H9 (cell line): ENCODE measurements around the gene LPAR6. TPM values are rescaled to one million over a fixed set of nuclear protein-coding genes. Genes with fewer than 3 reads are reported as not detected.

Experiments used
- DNase-seq: peaks from one replicate; pipeline ENCODE4 v3.0.0-alpha.2; 2017
- H2AFZ ChIP-seq: one replicate; pipeline ENCODE4 v1.6.1; 2013; ENCODE audit warnings: mild to moderate bottlenecking, low read length, control low read depth, moderate library complexity
- H2AK5ac ChIP-seq: 2 replicates; pipeline ENCODE4 v1.6.1; 2013; ENCODE audit warnings: low read length, control low read depth, mixed read lengths; ENCODE audit not compliant: insufficient read length
- H2BK120ac ChIP-seq: one replicate; pipeline ENCODE4 v1.6.1; 2013; ENCODE audit warnings: low read depth, mild to moderate bottlenecking, low read length, control low read depth, inconsistent platforms; ENCODE audit not compliant: poor library complexity, severe bottlenecking
- H2BK12ac ChIP-seq: 2 replicates; pipeline ENCODE4 v1.6.1; 2013; ENCODE audit warnings: low read length, control low read depth, mixed read lengths, low read depth; ENCODE audit not compliant: insufficient read length
- H2BK15ac ChIP-seq: 2 replicates; pipeline ENCODE4 v1.6.1; 2013; ENCODE audit warnings: low read depth, low read length, control low read depth
- H2BK20ac ChIP-seq: one replicate; pipeline ENCODE4 v1.6.1; 2013; ENCODE audit warnings: low read depth, mild to moderate bottlenecking, low read length, control low read depth, inconsistent platforms; ENCODE audit not compliant: poor library complexity, severe bottlenecking
- H2BK5ac ChIP-seq: 2 replicates; pipeline ENCODE4 v1.6.1; 2013; ENCODE audit warnings: low read length, control low read depth, mixed read lengths; ENCODE audit not compliant: insufficient read length
- H3K14ac ChIP-seq: 2 replicates; pipeline ENCODE4 v1.6.1; 2013; ENCODE audit warnings: low read length, control low read depth; ENCODE audit not compliant: insufficient read depth
- H3K18ac ChIP-seq: 2 replicates; pipeline ENCODE4 v1.6.1; 2013; ENCODE audit warnings: low read depth, mild to moderate bottlenecking, mixed read lengths, low read length, control low read depth; ENCODE audit not compliant: insufficient read length
- H3K23ac ChIP-seq: 2 replicates; pipeline ENCODE4 v1.6.1; 2013; ENCODE audit warnings: low read length, control low read depth, mixed read lengths, low read depth; ENCODE audit not compliant: insufficient read length
- H3K23me2 ChIP-seq: 2 replicates; pipeline ENCODE4 v1.6.1; 2013; ENCODE audit warnings: low read depth, mild to moderate bottlenecking, mixed read lengths, low read length, control low read depth; ENCODE audit not compliant: insufficient read length, poor library complexity, severe bottlenecking
- H3K27ac ChIP-seq: 2 replicates; pipeline ENCODE4 v1.5.1; 2013; ENCODE audit warnings: low read length, control low read depth, mixed read lengths, low read depth; ENCODE audit not compliant: insufficient read length
- H3K27me3 ChIP-seq: 2 replicates; pipeline ENCODE4 v1.6.1; 2013; ENCODE audit warnings: low read length, control low read depth, inconsistent platforms; ENCODE audit not compliant: insufficient read depth
- H3K4ac ChIP-seq: 2 replicates; pipeline ENCODE4 v1.6.1; 2013; ENCODE audit warnings: low read depth, mild to moderate bottlenecking, control low read depth, inconsistent platforms, low read length, moderate library complexity
- H3K4me1 ChIP-seq: 2 replicates; pipeline ENCODE4 v1.6.1; 2013; ENCODE audit warnings: low read length, control low read depth, inconsistent platforms; ENCODE audit not compliant: insufficient read depth
- H3K4me2 ChIP-seq: 2 replicates; pipeline ENCODE4 v1.6.1; 2013; ENCODE audit warnings: low read length, control low read depth, mixed read lengths; ENCODE audit not compliant: insufficient read length, insufficient read depth
- H3K56ac ChIP-seq: 2 replicates; pipeline ENCODE4 v1.6.1; 2013; ENCODE audit warnings: low read depth, mild to moderate bottlenecking, mixed read lengths, low read length, control low read depth; ENCODE audit not compliant: insufficient read length
- H3K79me1 ChIP-seq: 2 replicates; pipeline ENCODE4 v1.6.1; 2013; ENCODE audit warnings: low read depth, mild to moderate bottlenecking, moderate library complexity, low read length, control low read depth, inconsistent platforms; ENCODE audit not compliant: insufficient read depth, poor library complexity, severe bottlenecking
- H3K79me2 ChIP-seq: 2 replicates; pipeline ENCODE4 v1.6.1; 2013; ENCODE audit warnings: low read length, control low read depth, inconsistent platforms; ENCODE audit not compliant: insufficient read depth
- H3K9ac ChIP-seq: 2 replicates; pipeline ENCODE4 v1.6.1; 2013; ENCODE audit warnings: low read length, control low read depth, mixed read lengths; ENCODE audit not compliant: insufficient read length; ENCODE audit errors: extremely low read depth
- H3K9me3 ChIP-seq: one replicate; pipeline ENCODE4 v1.6.1; 2013; ENCODE audit warnings: low read depth, low read length, inconsistent platforms; ENCODE audit not compliant: control insufficient read depth
- H3T11ph ChIP-seq: one replicate; pipeline ENCODE4 v1.6.1; 2013; ENCODE audit warnings: mild to moderate bottlenecking, low read length, control low read depth, inconsistent platforms
- H4K20me1 ChIP-seq: one replicate; pipeline ENCODE4 v1.6.1; 2013; ENCODE audit not compliant: control insufficient read depth, insufficient read length, insufficient read depth
- H4K5ac ChIP-seq: 2 replicates; pipeline ENCODE4 v1.6.1; 2013; ENCODE audit warnings: low read depth, mild to moderate bottlenecking, mixed read lengths, low read length, control low read depth; ENCODE audit not compliant: insufficient read length
- H4K8ac ChIP-seq: replicated peaks from 2 replicates; pipeline ENCODE4 v1.6.1; 2013; ENCODE audit warnings: low read length, control low read depth, mixed read lengths, low read depth; ENCODE audit not compliant: insufficient read length
- H4K91ac ChIP-seq: 2 replicates; pipeline ENCODE4 v1.6.1; 2013; ENCODE audit warnings: low read depth, mild to moderate bottlenecking, moderate library complexity, mixed read lengths, low read length, control low read depth; ENCODE audit not compliant: insufficient read length
- H3K27ac Mint-ChIP-seq, 3 experiments: 2 replicates in 2 of 3; 3 replicates in 1 of 3; pipeline ENCODE4 v1.8.0; 2020 to 2021; ENCODE audit warnings: mixed read lengths in 3 of 3, mild to moderate bottlenecking in 1 of 3, moderate library complexity in 1 of 3
- H3K27me3 Mint-ChIP-seq: 2 replicates; pipeline ENCODE4 v1.8.0; 2021; ENCODE audit warnings: low read depth, mild to moderate bottlenecking, moderate library complexity, mixed read lengths
- H3K36me3 Mint-ChIP-seq, 3 experiments: 2 replicates in 2 of 3; 3 replicates in 1 of 3; pipeline ENCODE4 v1.8.0; 2020 to 2021; ENCODE audit warnings: low read depth in 3 of 3, mixed read lengths in 3 of 3; ENCODE audit not compliant: insufficient read depth in 1 of 3
- H3K4me1 Mint-ChIP-seq, 2 experiments: 2 replicates each; pipeline ENCODE4 v1.8.0; 2020; ENCODE audit warnings: mixed read lengths in 2 of 2
- H3K4me3 Mint-ChIP-seq, 2 experiments: 2 replicates in 1 of 2; 3 replicates in 1 of 2; pipeline ENCODE4 v1.8.0; 2020 to 2021; ENCODE audit warnings: mild to moderate bottlenecking in 2 of 2, mixed read lengths in 2 of 2, moderate library complexity in 1 of 2
- H3K9me3 Mint-ChIP-seq, 2 experiments: 2 replicates in 1 of 2; 3 replicates in 1 of 2; pipeline ENCODE4 v1.8.0; 2020; ENCODE audit warnings: mild to moderate bottlenecking in 2 of 2, mixed read lengths in 2 of 2, moderate library complexity in 1 of 2
- total RNA-seq: library from RNA; stranded (reverse); gene quantifications from 2 replicates; pipeline ENCODE4 v1.2.1, GENCODE V29; 2021
- TF ChIP-seq, protein P1 (sequence below): fragments of 200-600 bp; sonication (generic); conservative IDR thresholded peaks from 3 replicates; pipeline ENCODE4 v1.8.0; 2021; ENCODE audit warnings: antibody characterized with exemption, mild to moderate bottlenecking

Gene LPAR6
- total RNA-seq, 1 experiment from 2014 or later = 4.2 TPM

DNA sequence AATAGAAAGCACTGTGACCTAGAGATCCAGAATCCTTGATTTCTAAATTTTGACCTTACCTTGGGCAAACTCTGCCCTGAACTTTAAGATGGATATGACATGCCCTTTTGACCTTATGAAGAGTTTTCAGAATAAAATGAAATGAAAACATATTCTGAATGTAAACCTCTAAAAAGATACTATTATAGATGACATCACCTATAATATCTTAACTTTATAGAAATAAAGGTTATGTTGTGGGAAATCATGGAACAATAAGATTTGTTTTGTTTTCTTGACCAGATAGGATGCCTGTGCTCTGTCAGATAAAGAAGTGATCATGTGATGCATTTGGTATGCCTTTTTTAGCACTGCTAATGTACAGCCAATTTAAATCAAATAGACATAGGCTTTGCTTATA is 13.1 kb upstream of the LPAR6 start:
- no peak overlapping the region for H2BK20ac ChIP-seq
- H3K27me3 ChIP-seq = no peaks in the 10 kb centered on the region
- no peaks in the 10 kb centered on the region for H3K27me3 Mint-ChIP-seq
- H3K4me1 ChIP-seq = no peaks in the 10 kb centered on the region
- H3K18ac ChIP-seq = no peak overlapping the region
- H3K27ac ChIP-seq = no peak overlapping the region
- peaks cover 5% of the 10 kb centered on the region in 3 experiments; a peak in 6 of 7 replicates for H3K36me3 Mint-ChIP-seq
- no peak overlapping the region for H4K91ac ChIP-seq
- H2BK12ac ChIP-seq = no peak overlapping the region
- no peaks in the 10 kb centered on the region for H3K79me1 ChIP-seq
- no peak overlapping the region for H2BK5ac ChIP-seq
- no peak overlapping the region for H2BK120ac ChIP-seq
- no peak overlapping the region for H4K5ac ChIP-seq
- no peak overlapping the region for H2AFZ ChIP-seq
- DNase-seq = no peak
- H3K4me3 Mint-ChIP-seq = no peak overlapping the region
- H3T11ph ChIP-seq = no peak overlapping the region
- no peak overlapping the region for H3K27ac Mint-ChIP-seq
- peaks cover 3 to 5% of the 10 kb centered on the region in 2 experiments; a peak in 3 of 5 replicates for H3K9me3 Mint-ChIP-seq
- no peak overlapping the region for H3K56ac ChIP-seq
- no peaks in the 10 kb centered on the region for H3K4me1 Mint-ChIP-seq
- no peaks in the 10 kb centered on the region for H3K79me2 ChIP-seq
- TF ChIP-seq, protein P1, sequence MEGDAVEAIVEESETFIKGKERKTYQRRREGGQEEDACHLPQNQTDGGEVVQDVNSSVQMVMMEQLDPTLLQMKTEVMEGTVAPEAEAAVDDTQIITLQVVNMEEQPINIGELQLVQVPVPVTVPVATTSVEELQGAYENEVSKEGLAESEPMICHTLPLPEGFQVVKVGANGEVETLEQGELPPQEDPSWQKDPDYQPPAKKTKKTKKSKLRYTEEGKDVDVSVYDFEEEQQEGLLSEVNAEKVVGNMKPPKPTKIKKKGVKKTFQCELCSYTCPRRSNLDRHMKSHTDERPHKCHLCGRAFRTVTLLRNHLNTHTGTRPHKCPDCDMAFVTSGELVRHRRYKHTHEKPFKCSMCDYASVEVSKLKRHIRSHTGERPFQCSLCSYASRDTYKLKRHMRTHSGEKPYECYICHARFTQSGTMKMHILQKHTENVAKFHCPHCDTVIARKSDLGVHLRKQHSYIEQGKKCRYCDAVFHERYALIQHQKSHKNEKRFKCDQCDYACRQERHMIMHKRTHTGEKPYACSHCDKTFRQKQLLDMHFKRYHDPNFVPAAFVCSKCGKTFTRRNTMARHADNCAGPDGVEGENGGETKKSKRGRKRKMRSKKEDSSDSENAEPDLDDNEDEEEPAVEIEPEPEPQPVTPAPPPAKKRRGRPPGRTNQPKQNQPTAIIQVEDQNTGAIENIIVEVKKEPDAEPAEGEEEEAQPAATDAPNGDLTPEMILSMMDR = no peak
- no peak overlapping the region for H3K4ac ChIP-seq
- no peak overlapping the region for H3K23ac ChIP-seq
- no peak overlapping the region for H3K4me2 ChIP-seq
- H3K9ac ChIP-seq = no peak overlapping the region
- no peak overlapping the region for H2AK5ac ChIP-seq
- H4K20me1 ChIP-seq = no peaks in the 10 kb centered on the region
- no peak overlapping the region for H4K8ac ChIP-seq
- no peak overlapping the region for H3K14ac ChIP-seq
- no peak overlapping the region for H2BK15ac ChIP-seq
- H3K9me3 ChIP-seq = no peaks in the 10 kb centered on the region
- no peaks in the 10 kb centered on the region for H3K23me2 ChIP-seq
